ENCODE data around the gene MRPL41.
"Not testable (repeated sequence)": the region's sequence is repeated elsewhere in the genome, so short reads cannot be mapped to it uniquely, and the experiment has no call there.

GRCh38 chr9:137513801-137514570, 37.7 kb upstream of the MRPL41 start:
- not testable (repeated sequence) for TF ChIP-seq CTCF, POLR2A (IDR thresholded peaks at IDR 0.05)

Measured in uterus (tissue), 2 donors.